ENCODE results near the gene MARK4. TPM values are rescaled to one million over a fixed set of nuclear protein-coding genes. Genes with fewer than 3 reads are reported as not detected.
A peak's percentile ranks its signal among the peaks of the same experiment; 100 is the strongest.

The MARK4 gene
- total RNA-seq, 4 donors from 2014 or later = 6.4 to 19.6 (median 14.9) TPM

DNA sequence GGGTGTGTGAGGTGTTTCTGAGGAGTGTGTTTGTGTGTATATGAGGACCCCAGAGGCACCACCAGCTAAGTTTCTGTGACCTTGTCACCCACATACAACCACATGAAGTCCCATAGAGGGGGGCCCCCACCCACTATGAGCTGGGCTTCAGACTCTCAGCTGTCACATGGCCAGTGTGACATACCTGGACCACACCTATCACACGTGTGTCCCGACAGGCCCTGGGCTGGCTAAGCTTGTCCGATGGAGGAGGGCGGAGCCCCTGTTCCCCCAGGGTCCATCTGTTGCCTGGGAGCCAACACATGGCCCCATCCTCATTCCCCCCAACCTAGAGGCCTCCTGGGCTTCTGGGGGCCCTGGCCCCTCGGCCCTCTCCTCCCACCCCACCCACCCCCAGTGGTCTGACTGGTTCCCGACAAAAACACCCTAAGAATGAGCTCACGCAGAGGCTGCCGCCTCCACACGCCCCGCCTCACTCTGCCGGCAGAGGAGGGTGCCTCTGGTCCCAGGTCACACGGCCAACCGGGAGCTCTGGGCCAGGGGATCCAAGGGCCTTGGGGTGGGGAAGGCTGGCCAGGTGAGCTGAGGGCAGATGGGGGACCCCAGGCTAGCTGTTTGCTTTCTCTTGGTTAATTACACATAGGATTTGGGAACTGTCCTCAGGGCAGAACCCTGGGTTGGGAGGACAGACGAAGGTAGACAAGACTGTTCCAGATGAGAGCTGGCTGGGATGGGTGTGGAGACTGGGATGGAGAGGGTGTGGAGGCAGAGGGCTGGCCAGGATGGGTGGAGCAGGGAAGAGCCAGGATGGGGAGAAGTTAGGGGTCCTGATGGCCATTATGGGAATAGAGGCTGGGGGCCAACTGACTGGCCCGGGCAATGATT, 93.8 kb downstream of the MARK4 start:
- H3K27me3 ChIP-seq = peaks cover 0 to 65% (median 0%) of the 10 kb centered on the region in 4 donors
- peaks cover 0 to 24% (median 0%) of the 10 kb centered on the region in 3 donors for H3K36me3 ChIP-seq
- 46 to 51% methylated on average over 4 to 6 of the region's 15 CpGs for WGBS, 2 donors
- no peak for DNase-seq
- no peaks in the 10 kb centered on the region for H3K9me3 ChIP-seq
- H3K27ac ChIP-seq = peak overlapping the region in 3 of 4 donors; percentile 60 to 74 (median 70)
- peaks cover 5 to 39% (median 6%) of the 10 kb centered on the region in 3 donors for H3K4me1 ChIP-seq
- intact Hi-C loops (cut with DNase I) = no loop called here
- no peak for TF ChIP-seq POLR2A (IDR thresholded peaks at IDR 0.05)
- TF ChIP-seq, protein P1, sequence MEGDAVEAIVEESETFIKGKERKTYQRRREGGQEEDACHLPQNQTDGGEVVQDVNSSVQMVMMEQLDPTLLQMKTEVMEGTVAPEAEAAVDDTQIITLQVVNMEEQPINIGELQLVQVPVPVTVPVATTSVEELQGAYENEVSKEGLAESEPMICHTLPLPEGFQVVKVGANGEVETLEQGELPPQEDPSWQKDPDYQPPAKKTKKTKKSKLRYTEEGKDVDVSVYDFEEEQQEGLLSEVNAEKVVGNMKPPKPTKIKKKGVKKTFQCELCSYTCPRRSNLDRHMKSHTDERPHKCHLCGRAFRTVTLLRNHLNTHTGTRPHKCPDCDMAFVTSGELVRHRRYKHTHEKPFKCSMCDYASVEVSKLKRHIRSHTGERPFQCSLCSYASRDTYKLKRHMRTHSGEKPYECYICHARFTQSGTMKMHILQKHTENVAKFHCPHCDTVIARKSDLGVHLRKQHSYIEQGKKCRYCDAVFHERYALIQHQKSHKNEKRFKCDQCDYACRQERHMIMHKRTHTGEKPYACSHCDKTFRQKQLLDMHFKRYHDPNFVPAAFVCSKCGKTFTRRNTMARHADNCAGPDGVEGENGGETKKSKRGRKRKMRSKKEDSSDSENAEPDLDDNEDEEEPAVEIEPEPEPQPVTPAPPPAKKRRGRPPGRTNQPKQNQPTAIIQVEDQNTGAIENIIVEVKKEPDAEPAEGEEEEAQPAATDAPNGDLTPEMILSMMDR (IDR thresholded peaks at IDR 0.05) = no peak
- peak overlapping the region in 3 of 4 donors; percentile 9 to 32 (median 16) for H3K4me3 ChIP-seq

DNA sequence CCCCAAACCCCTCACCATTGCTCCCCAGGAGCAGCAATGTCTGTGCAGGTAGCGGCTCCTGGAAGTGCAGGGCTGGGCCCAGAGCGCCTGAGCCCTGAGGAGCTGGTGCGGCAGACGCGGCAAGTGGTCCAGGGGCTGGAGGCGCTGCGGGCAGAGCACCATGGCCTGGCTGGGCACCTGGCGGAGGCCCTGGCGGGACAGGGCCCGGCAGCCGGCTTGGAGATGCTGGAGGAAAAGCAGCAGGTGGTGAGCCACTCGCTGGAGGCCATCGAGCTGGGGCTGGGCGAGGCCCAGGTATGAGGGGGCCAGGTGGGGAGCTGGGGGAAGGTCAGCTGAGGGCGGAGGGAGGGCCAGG, 94.4 kb downstream of the MARK4 start:
- DNase-seq = no peak
- H3K9me3 ChIP-seq = no peaks in the 10 kb centered on the region
- peaks cover 0 to 30% (median 2%) of the 10 kb centered on the region in 3 donors for H3K36me3 ChIP-seq
- H3K27me3 ChIP-seq = peaks cover 0 to 59% (median 0%) of the 10 kb centered on the region in 4 donors
- intact Hi-C loops (cut with DNase I) = no loop called here
- H3K27ac ChIP-seq = peak overlapping the region in 3 of 4 donors; percentile 60 to 74 (median 70)
- peaks cover 4 to 35% (median 6%) of the 10 kb centered on the region in 3 donors for H3K4me1 ChIP-seq
- WGBS, 2 donors = 63 to 73% methylated on average over 2 to 5 of the region's 15 CpGs
- H3K4me3 ChIP-seq = no peak overlapping the region
- TF ChIP-seq, protein P1 (IDR thresholded peaks at IDR 0.05) = no peak
- no peak for TF ChIP-seq POLR2A (IDR thresholded peaks at IDR 0.05)

DNA sequence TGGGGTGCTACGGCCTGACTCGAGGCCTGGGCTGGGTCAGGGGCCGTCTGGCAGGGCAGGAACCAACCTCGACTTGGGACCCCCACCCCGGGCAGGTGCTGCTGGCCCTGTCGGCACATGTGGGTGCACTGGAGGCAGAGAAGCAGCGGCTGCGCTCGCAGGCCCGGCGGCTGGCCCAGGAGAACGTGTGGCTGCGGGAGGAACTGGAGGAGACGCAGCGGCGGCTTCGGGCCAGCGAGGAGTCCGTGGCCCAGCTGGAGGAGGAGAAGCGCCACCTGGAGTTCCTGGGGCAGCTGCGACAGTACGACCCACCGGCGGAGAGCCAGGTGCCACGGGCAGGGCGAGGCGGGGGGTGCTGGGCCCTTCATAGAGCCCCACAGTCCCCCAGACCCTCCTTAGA, 95.4 kb downstream of the MARK4 start:
- H3K27me3 ChIP-seq = peaks cover 0 to 49% (median 0%) of the 10 kb centered on the region in 4 donors
- no peak overlapping the region for H3K27ac ChIP-seq
- no peaks in the 10 kb centered on the region for H3K9me3 ChIP-seq
- peaks cover 5 to 40% (median 9%) of the 10 kb centered on the region in 3 donors for H3K36me3 ChIP-seq
- H3K4me1 ChIP-seq = peaks cover 0 to 25% (median 6%) of the 10 kb centered on the region in 3 donors
- TF ChIP-seq, protein P1 (IDR thresholded peaks at IDR 0.05) = no peak
- no peak for TF ChIP-seq POLR2A (IDR thresholded peaks at IDR 0.05)
- H3K4me3 ChIP-seq = no peak overlapping the region
- intact Hi-C loops (cut with DNase I) = no loop called here
- WGBS, 2 donors = 48 to 54% methylated on average over 13 to 17 of the region's 27 CpGs
- no peak for DNase-seq

DNA sequence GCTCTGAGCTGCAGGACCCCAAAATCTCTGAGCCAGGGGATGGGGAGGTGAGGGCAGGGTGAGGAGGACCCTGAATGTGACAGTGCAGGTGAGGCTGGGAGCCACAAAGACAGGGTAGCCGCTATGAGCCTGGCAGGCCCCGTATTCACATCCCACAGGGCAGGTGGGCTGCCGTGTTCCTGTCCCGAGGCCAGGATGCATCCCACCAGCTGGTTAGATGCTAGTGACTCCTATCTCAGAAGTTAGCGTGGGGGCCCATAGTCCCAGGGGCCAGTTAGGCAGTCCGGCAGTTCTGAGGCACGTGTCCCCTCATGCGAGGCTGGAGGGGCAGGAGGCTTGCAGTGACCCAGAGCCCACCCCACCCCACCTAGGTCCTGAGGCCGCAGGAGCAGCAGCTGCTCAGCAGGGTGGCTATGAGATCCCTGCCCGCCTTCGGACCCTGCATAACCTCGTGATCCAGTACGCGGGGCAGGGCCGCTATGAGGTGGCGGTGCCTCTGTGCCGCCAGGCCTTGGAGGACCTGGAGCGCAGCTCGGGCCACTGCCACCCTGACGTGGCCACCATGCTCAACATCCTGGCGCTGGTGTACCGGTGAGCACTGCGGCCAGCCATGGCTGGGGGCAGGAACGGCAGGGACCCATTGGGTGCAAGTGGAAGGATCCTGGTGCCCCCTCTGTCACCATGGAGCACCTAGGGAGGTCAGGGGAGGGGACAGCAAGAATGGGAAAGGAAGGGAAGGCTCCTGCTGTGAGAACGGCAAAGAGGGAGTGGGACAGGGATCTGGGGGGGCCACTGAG, 96.7 kb downstream of the MARK4 start:
- intact Hi-C loops (cut with DNase I) = no loop called here
- Histone ChIP-seq H3K36me3 (peaks cover 9 to 53% (median 18%) of the 10 kb centered on the region in 3 donors), H3K9me3 (no peaks in the 10 kb centered on the region), H3K27ac (no peak overlapping the region), H3K4me1 (peaks cover 0 to 17% (median 6%) of the 10 kb centered on the region in 3 donors), H3K4me3 (no peak overlapping the region), H3K27me3 (peaks cover 0 to 40% (median 0%) of the 10 kb centered on the region in 4 donors)
- TF ChIP-seq, protein P1 (IDR thresholded peaks at IDR 0.05) = no peak
- TF ChIP-seq POLR2A (IDR thresholded peaks at IDR 0.05) = no peak
- DNase-seq = no peak
- 79 to 80% methylated on average over 8 to 9 of the region's 25 CpGs for WGBS, 2 donors

Data from esophagus squamous epithelium (tissue), 5 donors.